H1 (cell line): Measurements from ENCODE around the gene LEKR1.

Experiments used
- BRCA1 ChIP-seq: IDR thresholded peaks from 2 replicates; pipeline ENCODE4 v1.6.1; 2012; ENCODE audit warnings: low read depth, low read length, improper control_type of control experiment
- CHD2 ChIP-seq: IDR thresholded peaks from 2 replicates; pipeline ENCODE4 v1.6.1; 2012; ENCODE audit warnings: low read length, improper control_type of control experiment
- CTCF ChIP-seq, 3 experiments: IDR thresholded peaks; 1 replicate in 2 of 3; 2 replicates in 1 of 3; pipeline versions ENCODE4 v1.5.1 to v1.6.1; 2011; ENCODE audit warnings: low read length in 3 of 3, mild to moderate bottlenecking in 3 of 3, inconsistent platforms in 2 of 3, low read depth in 1 of 3, moderate library complexity in 1 of 3; ENCODE audit not compliant: insufficient read depth in 1 of 3; ENCODE audit errors: control extremely low read depth in 1 of 3
- GABPA ChIP-seq: IDR thresholded peaks from 2 replicates; pipeline ENCODE4 v1.6.1; 2011; ENCODE audit warnings: mild to moderate bottlenecking, low read length, moderate library complexity, borderline replicate concordance; ENCODE audit not compliant: insufficient read depth
- TAF1 ChIP-seq: IDR thresholded peaks from 2 replicates; pipeline ENCODE4 v1.6.1; 2011; ENCODE audit warnings: mild to moderate bottlenecking, low read depth, low read length
- YY1 ChIP-seq: IDR thresholded peaks from 2 replicates; pipeline ENCODE4 v1.6.1; 2011; ENCODE audit warnings: low read depth, mild to moderate bottlenecking, low read length

GRCh38 chr3:157023226-157023625 lies 197.1 kb downstream of the LEKR1 start:
- TF ChIP-seq CTCF (IDR thresholded peaks at IDR 0.05; ENCODE audit: control extremely low read depth in 1 of 3, insufficient read depth in 1 of 3, low read depth in 1 of 3, low read length in 3 of 3) = no peak
- TF ChIP-seq YY1 = no peak
- no peak for TF ChIP-seq GABPA
- no peak for TF ChIP-seq BRCA1
- TF ChIP-seq TAF1 = no peak
- no peak for TF ChIP-seq CHD2
